ENCODE results near the gene ZYG11A. TPM values are rescaled to one million over a fixed set of nuclear protein-coding genes. Genes with fewer than 3 reads are reported as not detected.

The ZYG11A gene
- total RNA-seq, 2 experiments from 2014 or later = 0.11 to 0.16 TPM

DNA sequence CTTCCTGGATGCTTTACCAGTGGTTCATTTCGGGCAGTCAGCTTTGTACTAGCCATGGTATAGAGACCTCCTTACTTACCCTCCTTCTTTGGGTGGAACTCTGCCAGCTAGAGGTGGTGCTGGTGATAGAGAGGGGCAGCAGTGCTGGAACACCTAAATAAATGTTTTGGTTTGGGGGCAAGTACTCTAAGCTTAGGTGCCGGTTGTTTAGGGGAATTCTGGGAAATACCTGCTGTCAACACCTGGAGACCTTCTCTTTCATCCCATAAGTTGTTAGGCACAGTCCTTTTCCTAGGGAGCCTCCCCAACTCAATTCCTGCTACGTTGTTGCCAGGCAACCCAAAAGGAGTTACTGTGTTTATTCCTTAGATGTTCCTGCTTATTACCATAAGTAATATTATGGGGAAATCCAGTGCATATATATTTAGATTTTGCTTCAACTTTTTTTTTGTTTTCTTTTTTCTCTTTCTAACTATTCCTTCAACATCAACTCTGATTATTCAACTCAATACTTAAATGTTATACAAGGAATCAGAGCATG lies 101.4 kb downstream of the ZYG11A start:
- Mint-ChIP-seq H3K27me3 (no peaks in the 10 kb centered on the region), H3K4me1 (ENCODE audit: low read depth) (no peaks in the 10 kb centered on the region), H3K9me3 (no peaks in the 10 kb centered on the region), H3K36me3 (ENCODE audit: low read depth) (peaks cover 25% of the 10 kb centered on the region), H3K4me3 (no peak overlapping the region), H3K27ac (no peak overlapping the region)
- H3K27me3 ChIP-seq (ENCODE audit: control insufficient read depth in 1 of 2, insufficient read depth in 2 of 2, low read length in 2 of 2) = no peaks in the 10 kb centered on the region
- TF ChIP-seq, protein P1, sequence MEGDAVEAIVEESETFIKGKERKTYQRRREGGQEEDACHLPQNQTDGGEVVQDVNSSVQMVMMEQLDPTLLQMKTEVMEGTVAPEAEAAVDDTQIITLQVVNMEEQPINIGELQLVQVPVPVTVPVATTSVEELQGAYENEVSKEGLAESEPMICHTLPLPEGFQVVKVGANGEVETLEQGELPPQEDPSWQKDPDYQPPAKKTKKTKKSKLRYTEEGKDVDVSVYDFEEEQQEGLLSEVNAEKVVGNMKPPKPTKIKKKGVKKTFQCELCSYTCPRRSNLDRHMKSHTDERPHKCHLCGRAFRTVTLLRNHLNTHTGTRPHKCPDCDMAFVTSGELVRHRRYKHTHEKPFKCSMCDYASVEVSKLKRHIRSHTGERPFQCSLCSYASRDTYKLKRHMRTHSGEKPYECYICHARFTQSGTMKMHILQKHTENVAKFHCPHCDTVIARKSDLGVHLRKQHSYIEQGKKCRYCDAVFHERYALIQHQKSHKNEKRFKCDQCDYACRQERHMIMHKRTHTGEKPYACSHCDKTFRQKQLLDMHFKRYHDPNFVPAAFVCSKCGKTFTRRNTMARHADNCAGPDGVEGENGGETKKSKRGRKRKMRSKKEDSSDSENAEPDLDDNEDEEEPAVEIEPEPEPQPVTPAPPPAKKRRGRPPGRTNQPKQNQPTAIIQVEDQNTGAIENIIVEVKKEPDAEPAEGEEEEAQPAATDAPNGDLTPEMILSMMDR (IDR thresholded peaks at IDR 0.05) = no peak
- ChIA-PET CTCF (interaction anchor here (1.0 kb wide), 1 partner anchor 18 kb away, joined by 3 read pairs; no protein-coding TSS in a partner anchor), POLR2A (no interaction called here)
- no peak overlapping the region for H3K4me3 ChIP-seq (ENCODE audit: low read length)
- H3K4me1 ChIP-seq (ENCODE audit: insufficient read depth, low read length) = no peaks in the 10 kb centered on the region
- intact Hi-C loops (cut with DNase I, micrococcal nuclease) = no loop called here
- ATAC-seq (ENCODE audit: poor library complexity) = no peak
- no peaks in the 10 kb centered on the region for H3K9me3 ChIP-seq (ENCODE audit: control insufficient read depth in 1 of 2, insufficient read depth in 1 of 2, low read length in 2 of 2)
- no peak overlapping the region for H3K27ac ChIP-seq (ENCODE audit: low read depth in 1 of 2, low read length in 2 of 2)
- no peak for DNase-seq
- H3K36me3 ChIP-seq (ENCODE audit: insufficient read depth, low read length) = no peaks in the 10 kb centered on the region

DNA sequence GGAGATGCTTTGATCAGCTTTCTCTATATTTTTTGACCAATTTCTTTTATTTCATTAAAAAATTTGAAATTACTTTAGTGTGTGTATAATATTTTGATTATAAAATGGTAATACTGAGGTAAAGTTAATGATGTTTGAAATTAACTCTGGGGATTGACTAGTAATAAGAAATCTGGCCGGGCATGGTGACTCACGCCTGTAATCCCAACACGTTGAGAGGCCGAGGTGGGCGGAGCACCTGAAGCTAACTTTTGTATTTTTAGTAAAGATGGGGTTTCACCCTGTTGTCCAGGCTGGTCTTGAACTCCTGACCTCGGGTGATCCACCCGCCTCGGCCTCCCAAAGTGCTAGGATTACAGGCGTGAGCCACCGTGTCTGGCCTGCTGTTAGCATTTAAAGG lies 102.0 kb downstream of the ZYG11A start:
- Histone ChIP-seq H3K4me3 (ENCODE audit: low read length) (no peak overlapping the region), H3K36me3 (ENCODE audit: insufficient read depth, low read length) (peaks cover 2% of the 10 kb centered on the region), H3K4me1 (ENCODE audit: insufficient read depth, low read length) (no peaks in the 10 kb centered on the region), H3K27me3 (ENCODE audit: control insufficient read depth in 1 of 2, insufficient read depth in 2 of 2, low read length in 2 of 2) (no peaks in the 10 kb centered on the region), H3K27ac (ENCODE audit: low read depth in 1 of 2, low read length in 2 of 2) (no peak overlapping the region), H3K9me3 (ENCODE audit: control insufficient read depth in 1 of 2, insufficient read depth in 1 of 2, low read length in 2 of 2) (no peaks in the 10 kb centered on the region)
- Mint-ChIP-seq H3K9me3 (no peaks in the 10 kb centered on the region), H3K4me3 (no peak overlapping the region), H3K27ac (no peak overlapping the region), H3K36me3 (ENCODE audit: low read depth) (peaks cover 31% of the 10 kb centered on the region), H3K4me1 (ENCODE audit: low read depth) (no peaks in the 10 kb centered on the region), H3K27me3 (no peaks in the 10 kb centered on the region)
- DNase-seq (no peak), ATAC-seq (ENCODE audit: poor library complexity) (no peak)
- POLR2A ChIA-PET = no interaction called here
- intact Hi-C loops (cut with DNase I, micrococcal nuclease) = no loop called here
- CTCF ChIA-PET = interaction anchor here (1.0 kb wide), 1 partner anchor 17 kb away, joined by 3 read pairs; no protein-coding TSS in a partner anchor
- TF ChIP-seq, protein P1 (IDR thresholded peaks at IDR 0.05) = no peak

Small RNA genes within 50 kb of the gene (microRNA-seq; reads per million reads assigned to microRNA genes)
- gene MIR1273F (ENCODE audit: borderline microRNAs expressed, borderline replicate concordance) (not detected), gene MIR1273G (ENCODE audit: borderline microRNAs expressed, borderline replicate concordance) (not detected), gene MIR5095 (ENCODE audit: borderline microRNAs expressed, borderline replicate concordance) (not detected)

Other genes starting within 250 kb of the ZYG11A start
- gene GPX7, start 240.4 kb upstream of the ZYG11A start, total RNA-seq = 10 to 100 TPM; 11.7 to 12.5 TPM
- 10 to 100 TPM; 25.9 to 28.4 TPM for gene SHISAL2A, start 209.6 kb upstream of the ZYG11A start, total RNA-seq
- gene COA7, start 144.4 kb upstream of the ZYG11A start, total RNA-seq = 1 to 10 TPM in 1 of 2 experiments, under 1 TPM in 1; 0.99 to 1.1 TPM
- 10 to 100 TPM; 14.1 to 16.1 TPM for gene ZYG11B, start 116.3 kb upstream of the ZYG11A start, total RNA-seq
- 100 to 1,000 TPM; 121 to 140 TPM for gene ECHDC2, start 79.0 kb downstream of the ZYG11A start, total RNA-seq
- gene SCP2, start 84.5 kb downstream of the ZYG11A start, total RNA-seq = 10 to 100 TPM; 22.7 to 27.0 TPM
- not detected for gene PODN, start 219.5 kb downstream of the ZYG11A start, total RNA-seq